Measurements from ENCODE around the gene AK8.

AK8 gene

DNA sequence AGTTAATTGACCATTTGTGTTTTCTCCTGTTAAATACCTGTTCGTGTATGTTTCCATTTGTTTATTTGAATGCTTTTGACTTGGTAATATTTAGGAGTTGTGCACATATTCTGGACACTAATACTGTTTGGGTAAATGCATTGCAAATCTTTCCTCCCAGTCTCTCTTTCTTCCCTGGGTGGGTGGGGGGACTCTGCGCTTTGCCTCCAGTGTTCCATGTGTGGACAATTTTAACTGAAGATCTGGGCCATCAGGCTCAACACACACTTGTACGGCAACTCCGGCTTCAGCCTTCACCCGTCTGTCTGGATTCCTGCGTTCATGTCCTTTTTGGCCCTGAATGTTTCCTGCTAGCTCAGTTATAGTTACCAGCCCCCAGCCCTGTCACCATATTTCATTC lies 167.8 kb downstream of the AK8 start:
- DNase-seq, result no peak

DNA sequence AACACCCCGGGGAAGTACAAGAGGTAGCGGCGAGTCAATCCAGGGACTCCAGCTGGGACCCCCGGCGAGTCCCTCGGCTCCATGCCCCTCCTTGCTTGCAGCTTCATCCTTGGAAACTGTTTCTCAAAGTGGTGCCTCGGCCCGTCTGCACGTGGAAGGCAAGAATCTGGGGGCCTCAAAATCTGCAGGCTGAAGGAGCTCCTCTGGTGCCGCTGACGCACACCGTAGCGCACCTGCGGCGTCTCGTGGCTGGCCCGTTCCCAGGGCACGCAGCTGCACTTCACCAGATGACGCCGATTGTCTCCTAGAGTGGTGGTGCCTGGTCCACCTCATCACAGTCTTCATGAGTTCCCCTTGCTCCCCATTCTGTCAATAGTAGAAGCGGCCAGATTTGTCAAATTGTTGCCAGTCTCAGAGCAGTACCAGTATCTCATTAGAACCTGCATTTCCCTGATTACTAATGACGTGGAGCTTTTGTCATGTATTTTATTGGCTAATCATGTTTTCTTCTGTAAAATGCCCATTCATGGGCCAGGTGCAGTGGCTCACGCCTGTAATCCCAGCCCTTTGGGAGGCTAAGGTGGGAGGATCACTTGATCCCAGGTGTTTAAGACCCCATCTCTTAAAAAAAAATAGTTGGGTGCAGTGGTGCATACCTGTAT lies 169.2 kb downstream of the AK8 start:
- DNase-seq, result no peak

DNA sequence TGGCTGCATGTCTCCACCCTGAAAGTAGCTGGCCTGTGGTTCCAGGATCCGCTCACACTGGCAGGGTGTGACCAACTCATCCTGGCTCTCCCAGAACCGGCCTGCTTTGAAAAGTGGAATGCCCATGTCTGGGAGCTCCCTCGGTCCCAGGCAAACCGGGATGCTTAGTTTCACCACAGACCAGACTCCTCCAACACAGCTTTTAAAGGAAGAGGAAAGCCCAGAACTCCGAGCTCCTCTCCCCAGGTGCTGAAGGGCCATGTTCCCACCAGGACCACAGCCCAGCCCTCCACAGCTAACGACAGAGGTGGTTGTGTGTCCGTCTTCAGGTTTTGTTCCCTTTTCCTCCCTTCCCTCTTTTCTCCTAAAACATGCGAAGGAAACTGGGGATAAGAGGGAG lies 169.8 kb downstream of the AK8 start:
- no peak for DNase-seq

DNA sequence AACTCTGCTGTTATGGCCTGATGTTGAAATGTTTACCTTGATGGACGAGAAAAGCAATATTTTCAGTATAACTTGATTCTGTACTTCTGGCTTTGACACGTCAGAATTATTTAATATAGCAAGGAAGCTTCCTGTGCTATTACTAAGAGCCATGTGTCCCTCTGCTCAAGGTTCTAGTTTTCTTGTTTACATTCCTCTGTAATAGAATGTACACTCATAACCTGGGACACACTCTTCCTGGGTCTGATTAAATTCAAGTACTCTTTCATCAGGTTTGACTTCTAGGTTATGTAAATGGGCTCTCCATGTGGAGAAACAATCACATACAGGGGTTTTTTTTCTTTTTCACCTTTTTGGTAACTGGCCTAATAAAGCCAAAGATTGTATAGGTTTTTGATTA lies 174.7 kb downstream of the AK8 start:
- no peak for DNase-seq

DNA sequence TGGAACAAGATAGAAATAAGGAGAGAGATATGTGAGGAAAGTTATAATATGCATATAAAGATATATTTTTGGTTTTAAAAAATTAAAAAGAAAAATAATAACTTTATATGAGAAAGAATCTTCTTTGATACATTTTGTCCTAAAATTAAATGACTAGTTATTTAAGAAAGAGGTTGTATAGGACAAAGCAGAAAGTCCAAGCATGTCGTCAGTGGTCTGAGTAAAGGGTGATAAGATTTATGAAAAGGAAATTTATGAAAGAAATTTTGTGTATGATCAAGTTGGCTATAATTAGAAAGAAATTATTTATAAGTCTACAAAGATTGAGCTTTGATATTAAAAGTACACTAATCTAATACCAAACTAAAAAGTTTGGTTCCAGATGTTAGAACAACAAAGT lies 175.8 kb downstream of the AK8 start:
- no peak for DNase-seq

DNA sequence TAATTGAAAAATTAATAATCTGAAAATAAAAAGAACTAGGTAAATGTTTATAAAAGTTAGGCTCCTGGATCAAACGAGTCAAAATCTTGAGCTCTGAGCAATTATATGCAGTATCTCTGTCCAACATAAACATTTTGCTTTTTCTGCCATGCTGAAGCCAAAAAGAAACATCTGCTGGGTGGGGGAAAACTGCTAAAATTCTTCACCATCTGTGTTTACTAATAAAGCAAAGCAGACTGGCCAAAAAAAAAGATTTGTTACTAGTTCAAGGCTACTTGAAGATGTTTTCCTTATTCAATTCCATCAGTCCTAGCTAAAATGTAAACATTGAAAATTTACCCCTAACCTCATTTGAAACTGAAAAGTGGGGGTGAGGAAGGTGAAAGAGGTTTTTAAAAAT lies 178.1 kb downstream of the AK8 start:
- DNase-seq, result no peak

DNA sequence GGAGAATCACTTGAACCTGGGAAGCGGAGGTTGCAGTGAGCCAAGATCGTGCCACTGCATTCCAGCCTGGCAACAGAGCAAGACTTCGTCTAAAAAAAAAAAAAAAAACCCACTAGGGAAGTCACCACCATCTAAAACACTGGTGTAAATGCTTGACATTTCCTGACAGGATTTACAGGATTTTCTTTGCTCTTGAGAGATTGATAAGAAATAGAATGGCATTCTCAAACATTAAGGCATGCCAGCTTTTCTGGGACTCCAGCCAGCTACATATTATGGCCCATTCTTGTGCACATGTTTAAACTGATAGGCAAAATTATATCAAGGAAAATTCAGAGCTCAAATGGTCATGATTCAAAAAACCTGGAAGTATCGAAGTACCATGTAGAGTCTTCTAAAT lies 179.1 kb downstream of the AK8 start:
- no peak for DNase-seq

DNA sequence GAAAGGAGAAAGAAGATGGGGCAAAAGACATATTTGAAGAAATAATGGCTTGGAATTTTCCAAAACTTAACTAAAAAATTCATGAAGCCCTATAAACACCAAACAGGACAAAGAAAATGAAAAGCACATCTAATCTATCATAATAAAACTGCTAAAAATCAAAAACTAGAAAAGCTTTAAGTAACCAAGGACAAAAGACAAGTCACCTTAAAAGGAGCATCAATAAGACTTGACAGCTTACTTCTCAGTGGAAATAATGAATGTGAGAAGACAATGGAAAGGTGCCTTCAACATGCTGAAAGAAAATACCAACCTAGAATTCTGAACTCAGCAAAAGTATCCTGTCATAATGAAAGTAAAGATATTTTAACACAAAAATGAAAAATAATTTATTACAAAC lies 180.9 kb downstream of the AK8 start:
- no peak for DNase-seq

DNA sequence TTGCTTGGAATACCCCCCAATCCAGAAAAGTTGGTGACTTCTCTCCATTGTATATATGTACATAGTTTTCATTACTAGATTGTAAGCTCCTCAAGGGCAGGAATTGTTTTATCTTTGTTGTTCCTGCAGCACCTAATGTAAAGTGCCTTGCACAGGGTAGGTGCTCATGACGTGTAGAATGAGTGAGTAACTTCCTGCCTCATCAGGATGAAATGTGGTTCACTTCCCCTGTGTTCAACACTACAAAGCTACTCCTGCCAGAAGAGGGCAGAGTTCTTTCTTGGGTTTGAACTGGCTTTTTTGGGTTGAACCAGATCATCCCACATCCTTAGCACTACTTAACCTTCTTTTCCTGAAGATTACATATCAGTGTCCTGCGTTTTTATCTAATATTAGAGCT lies 183.9 kb downstream of the AK8 start:
- DNase-seq, result no peak

DNA sequence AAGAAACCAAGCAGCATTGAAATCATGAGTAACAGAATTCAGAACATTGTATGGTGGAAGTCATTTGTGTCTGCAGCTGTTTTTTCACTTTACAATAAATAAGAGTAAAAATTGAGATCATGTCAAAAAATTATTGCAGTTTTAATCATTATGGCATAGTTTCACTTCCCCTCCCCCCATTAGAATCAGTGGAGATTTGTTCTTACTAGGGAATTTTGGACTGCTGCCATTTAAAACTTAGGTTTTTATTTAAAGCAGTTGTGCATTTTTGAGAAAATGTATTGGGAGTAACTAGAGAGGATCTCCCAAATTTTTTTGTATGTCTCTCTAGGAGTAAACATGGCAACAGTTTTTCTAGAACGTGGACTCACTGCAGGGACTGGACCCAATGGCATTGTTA lies 187.4 kb downstream of the AK8 start:
- DNase-seq, result no peak

DNA sequence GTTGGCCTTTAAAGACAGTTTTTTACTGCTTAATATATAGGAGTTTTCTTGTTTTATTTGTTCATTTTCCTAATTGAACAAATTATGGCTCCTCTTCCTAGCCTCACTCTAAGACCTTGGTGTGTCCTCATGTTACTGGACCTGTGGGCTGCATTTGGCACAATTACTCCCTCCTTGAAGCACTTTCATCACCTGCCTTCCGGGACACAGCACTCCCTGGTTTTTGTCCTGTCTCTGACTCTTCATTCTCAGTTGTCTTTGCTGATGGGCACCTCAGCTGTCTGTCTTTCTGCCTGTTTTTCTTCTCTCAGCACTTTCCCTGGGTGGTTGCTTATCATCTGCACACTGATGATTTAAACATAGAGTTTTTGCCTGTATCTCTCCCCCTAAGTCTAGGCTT lies 194.2 kb downstream of the AK8 start:
- DNase-seq, result no peak

DNA sequence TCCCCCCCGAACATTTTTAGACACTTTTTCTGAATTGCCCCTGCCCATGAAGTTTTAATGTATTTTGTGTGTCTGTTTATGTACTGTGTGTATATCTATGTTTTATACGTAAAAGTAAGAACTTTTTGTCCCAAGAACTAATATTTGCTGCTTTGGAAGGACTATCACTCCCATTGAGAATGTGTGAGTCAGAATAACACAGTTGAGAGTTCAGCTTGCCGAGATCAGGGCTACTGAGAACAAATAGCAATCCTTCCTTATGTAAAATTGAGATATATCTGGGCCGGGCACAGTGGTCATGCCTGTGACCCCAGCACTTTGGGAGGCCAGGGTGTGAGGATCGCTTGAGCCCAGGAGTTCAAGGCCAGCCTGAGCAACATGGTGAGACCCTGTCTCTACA lies 196.5 kb downstream of the AK8 start:
- DNase-seq, result no peak

DNA sequence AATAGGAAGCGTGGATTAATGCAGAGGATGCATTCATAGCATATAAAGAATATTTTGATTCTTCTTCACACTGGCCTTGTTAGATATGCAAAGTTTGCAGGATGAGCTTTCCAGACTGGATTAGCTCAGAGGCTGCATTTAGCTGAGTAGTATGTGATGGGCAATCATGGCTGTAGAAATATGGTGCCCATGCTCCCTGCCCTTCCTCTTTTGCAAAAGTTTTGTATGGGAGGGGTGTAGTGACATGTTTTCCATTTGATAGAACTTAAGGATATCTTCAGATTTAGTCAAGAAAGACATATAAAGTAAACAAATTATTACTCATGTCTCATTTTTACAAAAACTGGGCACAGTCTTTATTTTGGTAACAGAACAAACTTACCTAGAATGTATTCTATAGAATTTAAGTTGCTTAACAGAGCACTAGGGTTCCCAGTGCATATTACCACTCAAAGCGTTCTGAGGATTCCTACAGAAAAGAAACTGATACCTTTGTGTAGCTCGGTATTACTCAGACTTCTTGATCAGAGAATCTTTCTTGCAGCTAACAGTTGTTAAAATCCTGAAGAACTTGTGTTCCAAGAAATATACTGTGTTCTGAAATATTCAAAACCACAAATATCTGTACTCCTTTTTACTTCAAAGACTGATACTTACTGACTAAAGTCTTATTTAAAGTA lies 198.0 kb downstream of the AK8 start:
- DNase-seq, result no peak

DNA sequence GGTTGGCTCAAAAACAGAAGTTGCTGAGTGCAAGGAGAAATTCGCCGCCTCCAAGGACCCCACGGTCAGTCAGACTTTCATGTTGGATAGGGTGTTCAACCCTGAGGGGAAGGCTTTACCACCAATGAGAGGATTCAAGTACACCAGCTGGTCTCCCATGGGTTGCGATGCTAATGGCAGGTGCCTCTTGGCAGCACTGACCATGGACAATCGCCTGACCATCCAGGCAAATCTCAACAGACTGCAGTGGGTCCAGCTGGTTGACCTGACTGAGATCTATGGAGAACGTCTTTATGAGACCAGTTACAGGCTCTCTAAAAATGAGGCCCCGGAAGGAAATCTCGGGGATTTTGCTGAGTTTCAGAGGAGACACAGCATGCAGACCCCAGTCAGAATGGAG lies 200.1 kb downstream of the AK8 start:
- no peak for DNase-seq

Data from activated T-cell treated with anti-CD3 and anti-CD28 coated beads, Interleukin-2, amount 50 U/mL, for 1 hour (primary cell).